Adipocyte (in vitro differentiated cells): ENCODE results near the gene MRAS.
A peak's percentile ranks its signal among the peaks of the same experiment; 100 is the strongest.
"Not testable (repeated sequence)": the region's sequence is repeated elsewhere in the genome, so short reads cannot be mapped to it uniquely, and the experiment has no call there.

Experiments
- DNase-seq: peaks from one replicate; pipeline ENCODE4 v3.0.0-alpha.2; 2015; ENCODE audit warnings: low read depth
- H3K27me3 ChIP-seq: replicated peaks from 2 replicates; pipeline ENCODE4 v1.7.0; 2013; ENCODE audit warnings: mild to moderate bottlenecking, low read length, moderate library complexity; ENCODE audit not compliant: control insufficient read depth, insufficient read depth
- H3K36me3 ChIP-seq: 2 replicates; pipeline ENCODE4 v1.7.0; 2013; ENCODE audit warnings: low read length, mild to moderate bottlenecking, moderate library complexity; ENCODE audit not compliant: control insufficient read depth, insufficient read depth, severe bottlenecking
- H3K4me1 ChIP-seq: 2 replicates; pipeline ENCODE4 v1.7.0; 2013; ENCODE audit warnings: mild to moderate bottlenecking, low read length, moderate library complexity; ENCODE audit not compliant: control insufficient read depth, insufficient read depth
- H3K4me3 ChIP-seq: 2 replicates; pipeline ENCODE4 v1.7.0; 2013; ENCODE audit warnings: mild to moderate bottlenecking, low read length, moderate library complexity
- H3K9ac ChIP-seq: 2 replicates; pipeline ENCODE4 v1.7.0; 2013; ENCODE audit warnings: mild to moderate bottlenecking, low read length, moderate library complexity
- H3K9me3 ChIP-seq: 2 replicates; pipeline ENCODE4 v1.7.0; 2013; ENCODE audit warnings: mild to moderate bottlenecking, low read length, moderate library complexity; ENCODE audit not compliant: control insufficient read depth

MRAS gene

GRCh38 chr3:138407236-138407907 is 59.0 kb downstream of the MRAS start:
- no peaks in the 10 kb centered on the region for H3K9me3 ChIP-seq
- H3K4me1 ChIP-seq, result peaks cover 4% of the 10 kb centered on the region
- no peak for DNase-seq
- peaks cover 38% of the 10 kb centered on the region for H3K36me3 ChIP-seq
- no peaks in the 10 kb centered on the region for H3K27me3 ChIP-seq
- H3K9ac ChIP-seq, result no peak overlapping the region
- H3K4me3 ChIP-seq, result no peak overlapping the region

GRCh38 chr3:138408751-138409570 is 60.6 kb downstream of the MRAS start:
- Histone ChIP-seq H3K4me3 (no peak overlapping the region), H3K27me3 (no peaks in the 10 kb centered on the region), H3K9me3 (no peaks in the 10 kb centered on the region), H3K9ac (no peak overlapping the region), H3K4me1 (peaks cover 15% of the 10 kb centered on the region), H3K36me3 (peaks cover 22% of the 10 kb centered on the region)
- no peak for DNase-seq

- Histone ChIP-seq H3K4me1 (peaks cover 15% of the 10 kb centered on the region), H3K4me3 (no peak overlapping the region), H3K36me3 (no peaks in the 10 kb centered on the region), H3K27me3 (no peaks in the 10 kb centered on the region), H3K9ac (no peak overlapping the region), H3K9me3 (no peaks in the 10 kb centered on the region)
- peak; percentile 30 for DNase-seq
These were observed 64.6 kb downstream of the MRAS start for GRCh38 chr3:138412821-138413551.

- not testable (repeated sequence) for H3K9me3 ChIP-seq, H3K4me3 ChIP-seq, H3K27me3 ChIP-seq, H3K36me3 ChIP-seq, DNase-seq, H3K9ac ChIP-seq
- peaks cover 15% of the 10 kb centered on the region for H3K4me1 ChIP-seq
These were observed 67.9 kb downstream of the MRAS start for GRCh38 chr3:138416236-138416635.

GRCh38 chr3:138417559-138417982 is 69.2 kb downstream of the MRAS start:
- DNase-seq, result peak; percentile 91

GRCh38 chr3:138418601-138419206 is 70.3 kb downstream of the MRAS start:
- H3K9me3 ChIP-seq, result peaks cover 3% of the 10 kb centered on the region
- H3K36me3 ChIP-seq, result no peaks in the 10 kb centered on the region
- no peaks in the 10 kb centered on the region for H3K27me3 ChIP-seq
- DNase-seq, result no peak
- H3K4me1 ChIP-seq, result no peaks in the 10 kb centered on the region
- no peak overlapping the region for H3K4me3 ChIP-seq
- no peak overlapping the region for H3K9ac ChIP-seq

More at GRCh38 chr3:138417559-138417982, 69.2 kb downstream of the MRAS start:
- no peak overlapping the region for H3K4me3 ChIP-seq
- peaks cover 9% of the 10 kb centered on the region for H3K4me1 ChIP-seq
- no peaks in the 10 kb centered on the region for H3K36me3 ChIP-seq
- no peaks in the 10 kb centered on the region for H3K27me3 ChIP-seq
- H3K9ac ChIP-seq, result no peak overlapping the region
- H3K9me3 ChIP-seq, result peaks cover 3% of the 10 kb centered on the region

GRCh38 chr3:138423316-138423715 is 74.9 kb downstream of the MRAS start:
- Histone ChIP-seq H3K27me3 (no peaks in the 10 kb centered on the region), H3K9me3 (peaks cover 3% of the 10 kb centered on the region)
- no peak for DNase-seq

GRCh38 chr3:138424323-138424722 is 75.9 kb downstream of the MRAS start:
- H3K9ac ChIP-seq, result no peak overlapping the region
- no peak overlapping the region for H3K4me3 ChIP-seq
- DNase-seq, result no peak
- no peaks in the 10 kb centered on the region for H3K36me3 ChIP-seq
- no peaks in the 10 kb centered on the region for H3K4me1 ChIP-seq
- no peaks in the 10 kb centered on the region for H3K27me3 ChIP-seq
- peaks cover 3% of the 10 kb centered on the region for H3K9me3 ChIP-seq

More at GRCh38 chr3:138423316-138423715, 74.9 kb downstream of the MRAS start:
- no peaks in the 10 kb centered on the region for H3K36me3 ChIP-seq
- no peak overlapping the region for H3K9ac ChIP-seq
- no peaks in the 10 kb centered on the region for H3K4me1 ChIP-seq
- H3K4me3 ChIP-seq, result no peak overlapping the region

- Histone ChIP-seq H3K4me3 (no peak overlapping the region), H3K4me1 (no peaks in the 10 kb centered on the region), H3K9me3 (peaks cover 3% of the 10 kb centered on the region), H3K27me3 (no peaks in the 10 kb centered on the region), H3K36me3 (no peaks in the 10 kb centered on the region), H3K9ac (no peak overlapping the region)
- DNase-seq, result peak; percentile 74
These were observed 77.8 kb downstream of the MRAS start for GRCh38 chr3:138426211-138426610.

GRCh38 chr3:138426754-138427153 is 78.4 kb downstream of the MRAS start:
- H3K9me3 ChIP-seq, H3K27me3 ChIP-seq, H3K9ac ChIP-seq, DNase-seq, H3K4me1 ChIP-seq, H3K4me3 ChIP-seq, H3K36me3 ChIP-seq: not testable (repeated sequence)

GRCh38 chr3:138429665-138430064 is 81.3 kb downstream of the MRAS start:
- Histone ChIP-seq H3K36me3 (no peaks in the 10 kb centered on the region), H3K27me3 (peaks cover 15% of the 10 kb centered on the region), H3K9ac (no peak overlapping the region), H3K9me3 (no peaks in the 10 kb centered on the region), H3K4me3 (no peak overlapping the region), H3K4me1 (peaks cover 5% of the 10 kb centered on the region)
- no peak for DNase-seq
